ENCODE results near the gene GTF3C2.

Gene GTF3C2, protein sequence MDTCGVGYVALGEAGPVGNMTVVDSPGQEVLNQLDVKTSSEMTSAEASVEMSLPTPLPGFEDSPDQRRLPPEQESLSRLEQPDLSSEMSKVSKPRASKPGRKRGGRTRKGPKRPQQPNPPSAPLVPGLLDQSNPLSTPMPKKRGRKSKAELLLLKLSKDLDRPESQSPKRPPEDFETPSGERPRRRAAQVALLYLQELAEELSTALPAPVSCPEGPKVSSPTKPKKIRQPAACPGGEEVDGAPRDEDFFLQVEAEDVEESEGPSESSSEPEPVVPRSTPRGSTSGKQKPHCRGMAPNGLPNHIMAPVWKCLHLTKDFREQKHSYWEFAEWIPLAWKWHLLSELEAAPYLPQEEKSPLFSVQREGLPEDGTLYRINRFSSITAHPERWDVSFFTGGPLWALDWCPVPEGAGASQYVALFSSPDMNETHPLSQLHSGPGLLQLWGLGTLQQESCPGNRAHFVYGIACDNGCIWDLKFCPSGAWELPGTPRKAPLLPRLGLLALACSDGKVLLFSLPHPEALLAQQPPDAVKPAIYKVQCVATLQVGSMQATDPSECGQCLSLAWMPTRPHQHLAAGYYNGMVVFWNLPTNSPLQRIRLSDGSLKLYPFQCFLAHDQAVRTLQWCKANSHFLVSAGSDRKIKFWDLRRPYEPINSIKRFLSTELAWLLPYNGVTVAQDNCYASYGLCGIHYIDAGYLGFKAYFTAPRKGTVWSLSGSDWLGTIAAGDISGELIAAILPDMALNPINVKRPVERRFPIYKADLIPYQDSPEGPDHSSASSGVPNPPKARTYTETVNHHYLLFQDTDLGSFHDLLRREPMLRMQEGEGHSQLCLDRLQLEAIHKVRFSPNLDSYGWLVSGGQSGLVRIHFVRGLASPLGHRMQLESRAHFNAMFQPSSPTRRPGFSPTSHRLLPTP

DNA sequence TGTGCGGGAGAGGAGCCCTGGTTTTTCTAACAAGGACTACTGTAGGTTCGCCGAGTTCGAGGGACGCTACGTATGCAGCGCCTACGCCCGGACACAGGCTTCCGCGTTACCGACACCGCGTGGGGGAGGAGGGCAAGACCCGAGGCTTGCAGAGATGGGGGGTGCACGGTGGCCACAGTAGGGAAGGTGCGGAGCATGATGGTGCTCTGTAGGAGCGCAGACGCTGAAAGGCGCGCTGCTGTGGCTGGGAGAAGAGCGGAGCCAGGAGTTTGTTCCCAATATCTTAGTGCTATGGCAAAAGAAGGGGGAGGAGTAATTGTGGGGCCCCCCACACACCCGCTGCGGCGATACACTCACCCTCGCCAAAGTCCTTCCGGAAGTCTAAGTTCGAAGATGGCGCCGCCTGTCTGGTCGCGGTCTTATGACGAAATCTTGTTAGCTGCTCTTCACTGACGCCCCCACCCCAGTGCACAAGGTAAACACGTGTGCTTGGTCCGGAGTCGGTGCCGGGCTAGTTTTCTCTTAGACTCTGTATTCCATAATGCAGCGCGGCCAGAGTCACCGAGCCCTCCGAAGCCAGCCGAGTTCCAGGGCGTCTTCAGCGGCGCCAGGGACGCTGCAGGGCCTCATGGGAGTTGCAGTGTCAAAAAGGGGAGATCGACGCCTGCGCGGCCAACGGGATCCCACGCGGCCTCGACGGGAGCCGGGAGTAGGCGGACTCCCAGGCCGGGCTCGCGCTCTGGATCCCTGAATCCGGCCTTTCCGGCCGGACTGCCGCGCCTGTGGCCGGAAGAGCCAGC lies at the start of gene GTF3C2:
Gene GTF3C2 (minus strand): TSS at position 383 of the 800 bp plus-strand sequence. CDS start 13,210 bp downstream, outside the sequence.
- DNase-seq: peak; percentile 89

DNA sequence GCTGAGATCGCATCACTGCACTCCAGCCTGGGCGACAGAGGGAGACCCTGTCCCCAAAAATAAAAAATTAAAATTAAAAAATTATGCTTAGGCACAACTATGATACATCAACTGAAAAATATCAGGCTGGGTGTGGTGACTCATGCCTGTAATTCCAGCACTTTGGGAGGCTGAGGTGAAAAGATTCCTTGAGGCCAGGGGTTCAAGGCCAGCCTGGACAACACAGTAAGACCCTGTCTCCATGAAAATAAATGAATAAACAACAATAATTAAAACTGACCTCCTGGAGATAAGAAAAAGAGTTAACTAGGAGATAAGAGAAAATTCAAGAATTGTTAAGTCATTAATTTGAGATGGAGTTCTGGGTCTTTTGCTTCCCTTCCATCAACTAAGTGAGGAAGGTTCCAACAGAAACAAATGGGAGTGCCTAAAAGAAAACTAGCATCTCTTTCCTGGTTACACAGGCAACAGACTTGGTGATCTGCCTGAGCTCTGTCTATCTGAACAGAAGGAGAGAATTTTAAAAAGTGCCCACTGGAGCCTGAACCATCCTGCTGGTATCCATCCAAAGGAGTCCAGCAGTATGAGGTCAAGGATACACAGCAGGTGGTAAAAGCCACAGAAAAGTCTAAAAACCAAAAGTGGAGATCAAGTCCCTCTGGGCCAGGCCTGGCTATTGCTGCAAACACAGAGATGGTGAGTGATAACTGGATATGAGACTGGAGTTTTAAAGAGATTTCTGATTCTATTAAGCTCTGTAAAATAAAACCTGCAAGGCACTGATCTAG lies 44.0 kb upstream of the GTF3C2 start:
- DNase-seq: no peak

DNA sequence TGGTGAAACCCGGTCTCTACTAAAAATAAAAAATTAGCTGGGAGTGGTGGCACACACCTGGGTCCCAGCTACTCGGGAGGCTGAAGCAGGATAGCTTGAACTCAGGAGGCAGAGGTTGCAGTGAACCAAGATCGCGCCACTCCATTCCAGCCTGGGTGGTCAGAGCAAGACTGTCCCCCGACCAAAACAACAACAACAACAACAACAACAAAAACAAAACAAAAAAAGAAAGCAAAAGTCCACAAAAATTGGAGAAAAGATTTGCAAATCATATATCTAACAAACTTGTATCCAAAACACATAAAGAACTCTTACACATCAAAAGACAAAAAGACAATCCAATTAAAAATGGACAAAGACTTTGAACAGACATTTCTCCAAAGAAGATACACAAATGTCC lies 42.4 kb upstream of the GTF3C2 start:
- no peak for DNase-seq

DNA sequence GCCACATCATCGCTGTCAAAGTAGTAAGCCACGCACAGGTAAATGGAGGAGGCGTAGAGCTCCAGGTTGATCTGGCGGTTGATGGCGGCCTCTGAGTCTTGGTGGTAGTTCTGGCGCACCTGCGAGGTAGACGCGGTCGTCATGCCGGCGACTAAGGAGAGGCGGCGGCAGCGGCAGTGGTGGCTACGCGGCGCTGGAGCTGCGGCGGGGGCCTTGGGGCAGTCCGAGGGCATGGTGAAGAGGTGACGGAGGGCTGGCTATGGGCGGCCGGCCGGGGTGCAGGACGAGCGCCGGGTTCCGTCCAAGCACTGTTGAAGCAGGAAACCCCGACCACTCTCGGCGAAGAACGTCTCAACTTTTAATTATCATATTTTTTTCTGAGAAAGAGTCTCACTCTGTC lies 36.7 kb upstream of the GTF3C2 start:
- no peak for DNase-seq

DNA sequence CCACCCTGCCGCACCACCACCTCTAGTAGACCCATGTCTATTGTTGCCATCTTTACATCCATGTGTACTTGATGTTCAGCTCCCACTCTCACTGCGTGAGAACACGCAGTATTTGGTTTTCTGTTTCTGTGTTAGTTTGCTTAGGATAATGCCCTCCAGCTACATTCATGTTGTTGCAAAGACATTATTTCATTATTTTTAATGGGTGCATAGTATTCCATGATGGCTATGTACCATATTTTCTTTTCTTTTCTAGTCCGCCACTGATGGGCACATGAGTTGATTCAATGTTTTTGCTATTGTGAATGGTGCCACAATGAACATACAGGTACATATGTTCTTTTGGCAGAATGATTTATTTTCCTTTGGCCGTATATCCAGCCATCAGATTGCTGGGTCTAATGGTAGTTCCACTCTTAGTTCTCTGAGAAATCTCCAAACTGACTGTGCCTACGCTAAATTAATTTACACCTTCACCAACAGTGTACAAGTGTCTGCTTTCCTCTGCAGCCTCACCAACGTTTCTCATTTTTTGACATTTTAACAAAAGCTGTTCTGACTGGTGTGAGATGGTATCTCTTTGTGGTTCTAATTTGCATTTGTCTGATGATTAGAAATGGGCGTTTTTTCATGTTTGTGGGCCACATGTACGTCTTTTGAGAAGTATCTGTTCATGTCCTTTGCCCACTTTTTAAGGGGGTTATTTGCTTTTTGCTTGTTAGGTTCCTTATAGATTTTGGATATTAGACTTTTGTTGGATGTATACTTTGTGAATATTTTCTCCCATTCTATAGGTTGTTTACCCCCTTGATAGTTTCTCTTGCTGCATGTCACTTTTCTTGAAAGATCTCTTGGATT lies 34.5 kb upstream of the GTF3C2 start:
- no peak for DNase-seq

DNA sequence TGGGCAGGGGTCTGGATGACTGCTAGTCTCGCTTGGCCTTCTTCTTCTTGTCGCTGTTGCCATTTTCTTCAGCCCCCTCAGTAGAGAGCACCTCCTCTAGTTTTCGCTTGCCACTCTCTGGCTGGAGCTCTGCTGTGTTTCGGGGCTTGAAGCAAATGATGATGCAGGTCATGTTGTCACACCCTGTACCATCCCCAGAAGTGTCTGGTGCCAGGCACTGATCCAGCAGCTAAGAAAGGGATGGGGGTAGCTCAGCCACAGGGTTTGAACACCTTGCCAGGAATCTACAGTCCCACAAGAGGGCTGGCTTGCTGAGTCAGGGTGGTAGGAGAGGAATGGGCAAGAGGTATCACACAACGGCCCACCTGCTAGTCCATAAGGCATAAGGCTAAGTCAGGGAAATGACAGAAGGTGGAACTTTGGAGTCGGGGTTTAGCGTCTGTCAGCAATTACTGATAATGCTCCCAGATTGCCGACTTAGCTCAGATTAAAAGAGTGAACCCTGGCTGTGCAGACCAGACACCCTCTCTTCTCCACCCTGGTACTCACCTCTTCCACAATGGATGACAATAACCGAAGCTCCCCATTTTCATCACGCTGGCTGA lies 25.1 kb upstream of the GTF3C2 start:
- DNase-seq: no peak

DNA sequence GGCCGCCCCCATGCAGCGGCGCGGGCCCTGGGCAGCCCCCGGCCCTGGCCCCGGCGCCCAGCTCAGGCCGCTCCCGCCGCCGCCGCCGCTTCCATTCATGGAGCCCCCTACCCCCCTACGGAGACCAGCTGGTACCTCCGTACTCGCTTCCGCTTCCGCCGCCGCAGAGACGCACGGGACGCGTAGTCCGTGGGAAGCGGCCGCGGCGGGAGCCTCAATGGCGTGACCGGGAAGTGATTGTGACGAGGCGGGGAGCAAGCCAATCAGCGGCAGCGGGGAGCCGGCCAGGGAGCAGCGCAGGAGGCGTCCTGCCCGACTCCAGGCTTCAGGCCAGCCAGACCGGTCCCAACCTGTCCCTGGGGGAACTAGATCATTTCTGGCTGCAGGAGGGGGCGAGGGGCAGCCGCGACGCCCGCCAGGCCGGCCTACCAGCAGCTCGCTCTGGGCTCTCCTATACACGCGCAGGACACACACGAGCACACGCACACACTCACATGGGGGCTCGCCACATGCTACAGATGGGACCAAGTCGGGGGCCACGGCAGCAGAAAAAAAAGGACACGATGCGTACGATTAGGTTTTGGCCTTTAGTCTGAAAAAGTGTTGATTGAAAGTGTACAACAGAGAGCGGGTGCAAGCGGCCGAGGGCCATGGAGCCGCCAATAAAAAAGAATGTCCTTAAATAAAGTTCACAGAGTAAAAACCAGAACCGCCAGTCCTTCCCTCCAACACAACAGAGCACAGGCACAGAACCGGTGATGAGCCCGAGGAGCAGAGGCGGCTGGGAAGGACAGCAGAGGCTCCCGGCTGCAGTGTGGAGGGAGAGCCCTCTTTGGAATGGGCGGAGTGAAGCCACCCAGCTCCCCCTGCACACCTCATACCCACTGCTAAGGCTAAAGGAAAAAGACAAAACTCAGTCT lies 24.3 kb upstream of the GTF3C2 start, which contains the start of gene ZNF513:
Gene ZNF513 (minus strand): TSS at position 109 of the 920 bp plus-strand sequence. CDS start 208 bp downstream, outside the sequence.
- peak; percentile 86 for DNase-seq

DNA sequence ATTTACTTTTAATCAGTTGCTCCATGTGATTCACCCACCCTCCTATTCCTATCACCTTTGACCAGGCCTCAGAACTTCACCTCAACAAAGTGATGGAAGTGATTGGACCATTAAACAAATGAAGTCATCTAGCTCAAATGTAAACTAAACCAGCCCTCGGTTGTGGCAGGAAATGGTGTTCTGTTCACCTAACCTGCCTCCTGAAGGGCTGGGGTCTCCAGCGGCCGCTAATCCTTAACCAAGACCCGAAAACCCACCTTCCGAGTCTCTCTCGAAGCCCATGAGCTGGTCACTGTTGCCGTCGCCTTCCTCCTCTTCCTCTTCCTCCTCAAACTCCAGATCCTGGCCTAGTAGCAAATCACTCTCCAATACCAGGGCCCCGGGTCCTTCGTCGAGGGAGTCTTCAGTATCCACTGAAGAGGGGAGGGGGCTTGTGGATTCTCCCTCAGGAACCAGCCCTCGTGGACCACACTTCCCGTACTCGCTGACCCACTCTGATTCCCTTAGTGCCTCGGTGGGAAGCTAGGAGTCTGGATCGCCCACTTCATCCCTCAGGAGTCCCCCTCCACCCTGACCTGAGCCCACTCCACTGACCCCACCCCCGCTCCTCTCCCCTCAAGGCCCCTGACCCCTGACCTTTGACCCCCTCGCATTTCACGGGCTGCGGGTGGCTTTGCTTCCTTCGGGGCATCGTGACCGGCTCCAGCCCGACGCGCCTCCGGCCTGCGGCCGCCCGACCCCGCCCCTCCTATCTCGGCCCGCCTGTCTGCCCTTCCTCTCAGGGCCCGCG lies 23.5 kb upstream of the GTF3C2 start:
- DNase-seq: peak; percentile 31

DNA sequence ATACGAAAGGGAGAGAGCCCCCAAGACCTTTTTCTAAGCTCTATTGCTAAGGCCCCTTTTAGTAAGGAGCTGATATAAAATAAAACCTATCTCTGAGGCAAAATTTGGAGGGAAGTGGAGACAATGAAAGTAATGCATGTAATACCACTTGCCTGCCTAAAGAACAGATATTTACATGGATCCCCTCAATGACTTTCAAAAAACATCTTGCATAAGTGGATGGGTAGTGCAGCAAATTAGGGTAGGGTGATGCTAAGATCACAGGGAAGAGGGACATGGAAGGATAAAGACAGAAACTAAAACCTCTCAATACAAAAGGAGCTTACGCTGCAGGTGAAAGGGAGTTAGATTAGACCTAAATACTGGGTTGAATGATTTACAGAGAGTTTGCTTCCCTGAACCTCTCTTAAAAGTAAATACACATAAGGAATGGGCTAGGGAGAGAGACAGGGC lies 22.8 kb upstream of the GTF3C2 start:
- DNase-seq: no peak

DNA sequence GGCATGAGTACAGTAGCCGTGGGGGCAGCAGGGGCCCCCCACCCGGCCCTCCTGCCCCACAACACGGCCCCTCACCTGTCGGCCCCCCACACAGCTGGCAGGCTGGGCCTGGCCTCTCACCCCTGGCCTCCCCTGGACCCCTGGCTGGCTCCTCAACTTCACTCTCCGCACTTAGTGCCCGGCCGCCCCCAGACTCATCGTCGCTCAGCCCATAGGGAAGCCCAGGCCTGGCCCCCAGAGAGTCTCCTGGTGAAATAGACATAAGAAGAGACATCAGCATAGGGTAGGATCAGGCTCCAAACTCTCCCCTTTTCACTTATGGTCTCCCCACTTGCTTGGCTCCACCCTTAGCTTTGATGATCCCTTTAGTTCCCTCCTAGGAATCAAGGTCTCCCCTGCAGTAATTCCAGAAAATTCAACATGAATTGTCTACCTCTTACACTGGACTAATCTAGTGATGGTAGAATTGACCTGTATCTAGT lies 22.3 kb upstream of the GTF3C2 start:
- DNase-seq: no peak

DNA sequence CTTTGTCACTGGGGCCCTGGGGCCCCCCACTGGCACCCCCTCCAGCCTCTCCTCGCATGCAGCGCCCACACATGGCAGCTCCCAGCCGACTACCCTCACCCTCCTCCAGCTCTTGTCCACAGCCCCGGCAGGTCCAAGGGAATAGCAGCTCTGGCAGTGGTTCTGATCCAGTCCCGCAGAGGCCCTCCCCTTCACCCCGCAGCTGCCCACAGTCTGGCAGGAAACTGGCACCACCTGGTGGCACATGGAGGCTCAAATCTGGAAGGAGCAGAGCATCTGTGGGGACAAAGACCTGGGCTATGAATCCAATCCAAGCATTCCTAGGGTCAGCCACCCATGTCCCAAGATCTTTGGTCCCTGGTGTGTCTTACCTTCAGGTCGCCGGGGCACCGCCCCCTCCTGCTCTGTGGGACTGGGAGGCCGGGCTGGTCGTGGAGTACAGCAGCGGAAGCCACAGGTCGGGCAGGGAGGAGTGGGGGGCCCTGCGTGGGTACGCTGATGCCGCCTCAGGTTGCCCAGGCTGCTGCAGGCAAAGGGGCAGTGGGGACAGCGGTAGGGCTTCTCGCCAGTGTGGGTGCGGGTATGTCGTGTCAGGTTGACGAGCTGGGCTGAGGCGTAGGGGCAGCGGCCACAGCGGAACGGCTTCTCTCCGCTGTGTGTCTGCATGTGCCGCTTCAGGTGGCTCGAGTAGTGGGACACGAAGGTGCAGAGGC lies 21.7 kb upstream of the GTF3C2 start:
- DNase-seq: no peak

DNA sequence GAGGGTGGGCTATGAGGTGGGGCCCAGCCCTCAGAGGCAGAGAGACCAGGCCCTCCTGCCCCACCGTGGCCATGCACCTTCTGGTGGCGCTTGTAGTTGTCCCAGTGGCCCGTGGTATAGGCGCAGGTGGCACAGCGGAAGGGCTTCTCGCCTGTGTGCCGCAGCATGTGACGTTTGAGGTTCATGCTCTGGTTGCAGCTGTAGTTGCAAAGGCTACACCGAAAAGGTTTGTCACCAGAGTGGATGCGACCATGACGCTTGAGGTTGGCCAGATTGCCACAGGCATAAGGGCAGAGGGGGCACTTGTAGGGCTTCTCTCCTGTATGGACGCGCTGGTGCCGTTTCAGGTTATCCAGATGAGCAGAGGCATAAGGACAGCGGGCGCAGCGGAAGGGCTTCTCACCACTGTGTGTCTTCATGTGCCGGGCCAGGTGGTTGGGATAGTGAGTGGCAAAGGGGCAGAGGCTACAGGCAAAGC lies 21.1 kb upstream of the GTF3C2 start:
- DNase-seq: no peak

DNA sequence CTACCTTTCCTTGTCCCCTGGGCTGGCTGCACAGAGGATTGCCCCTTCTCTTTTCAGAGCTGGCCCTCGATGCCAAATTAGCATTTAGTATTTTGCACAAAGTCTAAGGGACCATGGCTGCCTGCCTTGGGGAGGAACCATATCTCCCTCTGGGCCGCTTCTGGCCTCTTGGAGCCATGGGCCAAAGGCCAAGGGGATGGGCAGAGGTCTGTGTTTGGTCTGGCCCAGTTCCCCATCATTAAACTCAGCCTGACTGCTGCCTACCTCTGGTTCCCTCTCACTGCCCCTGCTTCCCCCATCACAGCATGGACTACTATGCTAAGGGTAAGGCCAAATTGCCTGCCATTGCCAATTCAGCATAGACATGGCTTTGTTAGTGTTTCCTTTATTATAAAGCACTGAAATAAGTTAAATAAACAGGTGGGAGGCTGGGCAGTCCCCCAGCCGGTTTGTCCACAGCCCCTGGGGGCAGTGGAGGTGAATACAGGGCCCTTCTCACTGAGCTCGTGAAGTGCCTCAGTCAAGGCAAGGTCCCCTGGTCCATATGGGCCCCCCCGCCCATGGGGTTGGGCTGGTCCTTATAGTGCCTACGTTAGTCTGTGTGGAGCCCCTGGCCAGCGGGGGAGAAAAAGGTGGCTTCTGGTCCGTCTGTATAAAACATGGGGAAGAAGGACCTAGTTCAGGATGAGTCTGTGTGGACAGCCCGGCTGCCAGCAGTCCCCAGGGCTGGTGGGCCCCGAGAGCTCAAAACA lies 20.5 kb upstream of the GTF3C2 start:
- DNase-seq: no peak

DNA sequence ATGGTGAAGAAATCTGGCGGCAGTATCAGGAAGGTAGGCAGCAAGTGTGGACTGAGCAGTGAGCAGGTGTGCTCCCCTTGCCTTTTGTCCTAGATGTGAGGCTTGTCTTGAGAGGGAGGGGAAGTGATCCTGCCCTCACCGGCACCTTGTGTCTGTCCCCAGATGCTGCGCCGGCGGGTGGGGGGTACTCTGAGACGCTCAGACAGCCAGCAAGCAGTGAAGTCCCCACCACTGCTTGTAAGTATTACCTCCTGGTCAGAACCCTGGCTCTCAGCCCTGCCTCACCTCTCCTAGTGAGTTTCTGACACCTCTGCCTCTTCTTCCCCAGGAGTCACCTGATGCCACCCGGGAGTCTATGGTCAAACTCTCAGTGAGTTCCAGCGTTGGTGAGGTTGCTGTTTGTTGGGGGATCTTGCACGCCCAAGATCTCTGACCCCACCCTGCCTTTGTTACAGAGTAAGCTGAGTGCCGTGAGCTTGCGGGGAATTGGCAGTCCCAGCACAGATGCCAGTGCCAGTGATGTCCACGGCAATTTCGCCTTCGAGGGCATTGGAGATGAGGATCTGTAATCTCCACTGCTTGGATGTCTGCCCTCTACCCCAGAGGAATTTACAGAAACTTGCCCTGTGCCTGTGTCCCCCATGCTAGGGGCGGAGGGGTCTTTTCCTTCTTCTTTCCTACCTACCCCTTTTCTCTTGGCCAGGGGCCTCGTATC lies 19.7 kb upstream of the GTF3C2 start:
- DNase-seq: no peak

DNA sequence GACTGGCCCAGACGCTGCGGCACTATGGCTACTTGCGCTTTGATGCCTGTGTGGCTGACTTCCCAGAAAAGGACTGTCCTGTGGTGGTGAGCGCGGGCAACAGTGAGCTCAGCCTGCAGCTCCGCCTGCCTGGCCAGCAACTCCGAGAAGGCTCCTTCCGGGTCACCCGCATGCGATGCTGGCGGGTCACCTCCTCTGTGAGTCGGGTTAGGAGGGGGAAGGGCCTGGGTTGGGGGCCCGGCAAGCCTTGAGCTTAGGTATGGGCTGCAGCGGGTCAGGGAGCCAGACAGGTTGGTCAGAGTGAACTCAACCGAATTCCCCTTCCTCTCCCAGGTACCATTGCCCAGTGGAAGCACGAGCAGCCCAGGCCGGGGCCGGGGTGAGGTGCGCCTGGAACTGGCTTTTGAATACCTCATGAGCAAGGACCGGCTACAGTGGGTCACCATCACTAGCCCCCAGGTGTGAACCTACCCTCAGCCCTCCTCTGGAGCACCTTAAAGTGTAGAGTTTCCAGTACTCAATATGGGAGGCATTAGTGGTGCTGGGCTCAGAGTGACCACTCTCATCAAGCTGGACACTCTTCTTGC lies 19.0 kb upstream of the GTF3C2 start:
- DNase-seq: no peak

DNA sequence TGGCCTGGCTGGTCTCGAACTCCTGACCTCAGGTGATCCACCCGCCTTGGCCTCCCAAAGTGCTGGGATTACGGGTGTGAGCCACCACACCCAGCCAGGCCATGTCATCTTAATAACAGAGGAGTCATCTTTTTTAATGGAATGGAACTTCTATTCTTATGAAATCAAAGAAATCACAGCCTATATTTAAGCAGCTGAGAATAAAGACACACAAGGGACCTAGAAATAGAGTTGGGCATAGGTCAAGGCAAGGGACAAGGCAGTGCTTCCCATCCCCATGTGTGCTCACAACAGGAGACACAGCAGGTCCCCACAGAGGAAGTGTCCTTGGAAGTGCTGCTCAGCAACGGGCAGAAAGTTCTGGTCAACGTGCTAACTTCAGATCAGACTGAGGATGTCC lies 17.0 kb upstream of the GTF3C2 start:
- no peak for DNase-seq
